Loucy (cell line): ENCODE results near the gene ACTR10.
A peak's percentile ranks its signal among the peaks of the same experiment; 100 is the strongest.

ENCODE experiments used
- H2AFZ ChIP-seq: fragments of 200-600 bp; sonication (generic); 2 replicates; pipeline ENCODE4 v1.6.0; 2016; ENCODE audit warnings: antibody characterized with exemption, mild to moderate bottlenecking, low read length, moderate library complexity
- H3F3A ChIP-seq: fragments of 200-600 bp; 2 replicates; pipeline ENCODE4 v1.6.0; 2016; ENCODE audit warnings: antibody characterized with exemption, low read depth, mild to moderate bottlenecking
- H3K27me3 ChIP-seq: fragments of 200-600 bp; sonication (generic); 2 replicates; pipeline ENCODE4 v1.6.1; 2014; ENCODE audit warnings: low read length, mild to moderate bottlenecking; ENCODE audit not compliant: insufficient read depth, poor library complexity, severe bottlenecking
- H3K36me3 ChIP-seq: fragments of 200-600 bp; sonication (generic); 2 replicates; pipeline ENCODE4 v1.6.1; 2016; ENCODE audit warnings: low read length; ENCODE audit not compliant: insufficient read depth
- H3K4me1 ChIP-seq: fragments of 200-600 bp; sonication (generic); 2 replicates; pipeline ENCODE4 v1.5.1; 2014; ENCODE audit warnings: low read length, mild to moderate bottlenecking; ENCODE audit not compliant: insufficient read depth, poor library complexity, severe bottlenecking
- H3K4me2 ChIP-seq: fragments of 200-600 bp; sonication (generic); 2 replicates; pipeline ENCODE4 v1.6.0; 2014; ENCODE audit warnings: antibody characterized with exemption, low read length, low read depth, mild to moderate bottlenecking; ENCODE audit not compliant: poor library complexity, severe bottlenecking
- H3K4me3 ChIP-seq: fragments of 200-600 bp; sonication (generic); 2 replicates; pipeline ENCODE4 v1.5.1; 2014; ENCODE audit warnings: low read length, mild to moderate bottlenecking, mixed read lengths; ENCODE audit not compliant: poor library complexity, severe bottlenecking
- H3K79me2 ChIP-seq: fragments of 200-600 bp; sonication (generic); 2 replicates; pipeline ENCODE4 v1.6.1; 2014; ENCODE audit warnings: low read length; ENCODE audit not compliant: insufficient read depth
- H3K9ac ChIP-seq: fragments of 200-600 bp; sonication (generic); 2 replicates; pipeline ENCODE4 v1.6.0; 2014; ENCODE audit warnings: mild to moderate bottlenecking, low read depth, low read length, moderate library complexity; ENCODE audit not compliant: poor library complexity, severe bottlenecking
- H3K9me2 ChIP-seq: fragments of 200-600 bp; sonication (generic); replicated peaks from 2 replicates; pipeline ENCODE4 v1.6.1; 2016; ENCODE audit warnings: low read depth, low read length, mixed read lengths
- H3K9me3 ChIP-seq: fragments of 200-600 bp; sonication (generic); 2 replicates; pipeline ENCODE4 v1.6.1; 2014; ENCODE audit warnings: mild to moderate bottlenecking, antibody characterized with exemption, low read length, low read depth; ENCODE audit not compliant: insufficient read depth
- H4K20me1 ChIP-seq: fragments of 200-600 bp; sonication (generic); 2 replicates; pipeline ENCODE4 v1.6.0; 2014; ENCODE audit warnings: antibody characterized with exemption, low read length, mild to moderate bottlenecking; ENCODE audit not compliant: insufficient read depth, poor library complexity, severe bottlenecking
- EZH2phosphoT487 ChIP-seq: fragments of 200-600 bp; IDR thresholded peaks from 2 replicates; pipeline ENCODE4 v1.6.1; 2018; ENCODE audit warnings: antibody characterized with exemption, mild to moderate bottlenecking, moderate library complexity, borderline replicate concordance
- TF ChIP-seq, protein P1 (sequence below): fragments of 200-600 bp; sonication (generic); conservative IDR thresholded peaks from 2 replicates; pipeline ENCODE4 v1.5.1; 2014; ENCODE audit warnings: mild to moderate bottlenecking, antibody characterized with exemption, low read length

ACTR10 gene

GRCh38 chr14:58274881-58275280 lies 74.9 kb downstream of the ACTR10 start:
- H4K20me1 ChIP-seq: peaks cover 75% of the 10 kb centered on the region

DNA sequence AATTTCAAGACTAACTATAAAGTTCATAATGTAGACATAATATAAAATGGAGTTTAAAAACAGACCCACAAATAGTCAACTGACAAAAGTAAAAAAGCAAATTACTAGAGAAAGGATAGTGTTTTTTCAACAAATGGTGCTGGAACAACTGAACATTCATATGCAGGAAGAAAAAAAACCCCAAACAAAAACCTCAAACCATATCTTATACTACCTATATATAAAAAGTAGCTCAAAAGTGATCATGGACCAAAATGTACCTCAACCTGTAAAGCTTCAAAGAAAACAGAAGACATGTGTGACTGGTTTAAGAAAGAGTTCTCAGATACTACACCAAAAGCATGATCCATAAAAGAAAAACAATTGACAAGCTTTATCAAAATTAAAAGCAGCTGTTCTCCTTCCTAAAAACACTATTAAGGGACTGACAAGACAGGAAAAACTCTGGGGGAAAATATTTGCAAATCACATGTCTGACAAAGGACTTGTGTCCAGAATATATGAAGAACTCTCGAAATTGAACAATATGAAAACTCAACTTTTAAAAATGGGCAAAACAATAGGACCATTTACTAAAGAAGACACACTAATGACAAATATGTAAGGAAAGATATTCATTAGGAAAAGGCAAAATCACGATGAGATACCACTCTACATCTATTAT lies 75.7 kb downstream of the ACTR10 start:
- peaks cover 85% of the 10 kb centered on the region for H3K79me2 ChIP-seq
- peaks cover 18% of the 10 kb centered on the region for H3F3A ChIP-seq
- TF ChIP-seq, protein P1, sequence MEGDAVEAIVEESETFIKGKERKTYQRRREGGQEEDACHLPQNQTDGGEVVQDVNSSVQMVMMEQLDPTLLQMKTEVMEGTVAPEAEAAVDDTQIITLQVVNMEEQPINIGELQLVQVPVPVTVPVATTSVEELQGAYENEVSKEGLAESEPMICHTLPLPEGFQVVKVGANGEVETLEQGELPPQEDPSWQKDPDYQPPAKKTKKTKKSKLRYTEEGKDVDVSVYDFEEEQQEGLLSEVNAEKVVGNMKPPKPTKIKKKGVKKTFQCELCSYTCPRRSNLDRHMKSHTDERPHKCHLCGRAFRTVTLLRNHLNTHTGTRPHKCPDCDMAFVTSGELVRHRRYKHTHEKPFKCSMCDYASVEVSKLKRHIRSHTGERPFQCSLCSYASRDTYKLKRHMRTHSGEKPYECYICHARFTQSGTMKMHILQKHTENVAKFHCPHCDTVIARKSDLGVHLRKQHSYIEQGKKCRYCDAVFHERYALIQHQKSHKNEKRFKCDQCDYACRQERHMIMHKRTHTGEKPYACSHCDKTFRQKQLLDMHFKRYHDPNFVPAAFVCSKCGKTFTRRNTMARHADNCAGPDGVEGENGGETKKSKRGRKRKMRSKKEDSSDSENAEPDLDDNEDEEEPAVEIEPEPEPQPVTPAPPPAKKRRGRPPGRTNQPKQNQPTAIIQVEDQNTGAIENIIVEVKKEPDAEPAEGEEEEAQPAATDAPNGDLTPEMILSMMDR: no peak
- TF ChIP-seq EZH2phosphoT487: no peak
- H3K9ac ChIP-seq: peak overlapping the region; percentile 12
- H3K4me2 ChIP-seq: peak overlapping the region; percentile 73
- no peaks in the 10 kb centered on the region for H3K9me3 ChIP-seq
- no peak overlapping the region for H2AFZ ChIP-seq
- H3K27me3 ChIP-seq: no peaks in the 10 kb centered on the region
- H4K20me1 ChIP-seq: peaks cover 76% of the 10 kb centered on the region
- H3K9me2 ChIP-seq: no peaks in the 10 kb centered on the region
- peak overlapping the region; percentile 61 for H3K4me3 ChIP-seq
- H3K4me1 ChIP-seq: peaks cover 31% of the 10 kb centered on the region
- H3K36me3 ChIP-seq: peaks cover 65% of the 10 kb centered on the region

More at GRCh38 chr14:58274881-58275280, 74.9 kb downstream of the ACTR10 start:
- H3K9ac ChIP-seq: peak overlapping the region; percentile 12
- no peak overlapping the region for H2AFZ ChIP-seq
- H3K4me2 ChIP-seq: peak overlapping the region; percentile 73
- TF ChIP-seq, protein P1: no peak
- no peaks in the 10 kb centered on the region for H3K9me3 ChIP-seq
- H3K4me1 ChIP-seq: peaks cover 30% of the 10 kb centered on the region
- H3K79me2 ChIP-seq: peaks cover 85% of the 10 kb centered on the region
- H3K36me3 ChIP-seq: peaks cover 67% of the 10 kb centered on the region
- peak overlapping the region; percentile 61 for H3K4me3 ChIP-seq
- no peaks in the 10 kb centered on the region for H3K27me3 ChIP-seq
- H3K9me2 ChIP-seq: no peaks in the 10 kb centered on the region
- peaks cover 18% of the 10 kb centered on the region for H3F3A ChIP-seq

DNA sequence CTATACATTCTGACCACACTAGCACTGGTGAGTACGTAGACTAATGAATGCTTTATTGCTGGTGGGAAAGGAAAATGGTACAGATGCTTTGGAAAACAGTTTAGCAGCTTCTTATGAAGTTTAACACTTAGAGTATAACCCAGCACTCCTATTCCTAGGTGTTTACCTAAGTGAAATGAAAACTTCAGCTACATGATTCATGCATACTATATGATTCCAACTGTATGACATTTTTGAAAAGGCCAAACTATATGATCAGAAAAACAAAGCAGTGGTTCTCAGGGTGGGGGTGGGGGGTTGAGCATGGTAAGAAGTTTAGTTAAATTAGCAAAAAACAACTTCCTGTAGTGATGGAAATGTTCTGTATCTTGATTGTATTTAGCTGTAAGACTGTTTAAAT lies 76.3 kb downstream of the ACTR10 start:
- peaks cover 81% of the 10 kb centered on the region for H4K20me1 ChIP-seq
- peaks cover 18% of the 10 kb centered on the region for H3F3A ChIP-seq
- no peaks in the 10 kb centered on the region for H3K27me3 ChIP-seq
- H3K36me3 ChIP-seq: peaks cover 62% of the 10 kb centered on the region
- no peaks in the 10 kb centered on the region for H3K9me2 ChIP-seq
- no peak overlapping the region for H3K9ac ChIP-seq
- peaks cover 36% of the 10 kb centered on the region for H3K4me1 ChIP-seq
- TF ChIP-seq, protein P1: no peak
- no peak for TF ChIP-seq EZH2phosphoT487
- H3K4me2 ChIP-seq: peak overlapping the region; percentile 73
- H3K9me3 ChIP-seq: no peaks in the 10 kb centered on the region
- no peak overlapping the region for H3K4me3 ChIP-seq
- peaks cover 88% of the 10 kb centered on the region for H3K79me2 ChIP-seq
- H2AFZ ChIP-seq: no peak overlapping the region
